ENCODE results near the gene NECAB2.

NECAB2 gene

DNA sequence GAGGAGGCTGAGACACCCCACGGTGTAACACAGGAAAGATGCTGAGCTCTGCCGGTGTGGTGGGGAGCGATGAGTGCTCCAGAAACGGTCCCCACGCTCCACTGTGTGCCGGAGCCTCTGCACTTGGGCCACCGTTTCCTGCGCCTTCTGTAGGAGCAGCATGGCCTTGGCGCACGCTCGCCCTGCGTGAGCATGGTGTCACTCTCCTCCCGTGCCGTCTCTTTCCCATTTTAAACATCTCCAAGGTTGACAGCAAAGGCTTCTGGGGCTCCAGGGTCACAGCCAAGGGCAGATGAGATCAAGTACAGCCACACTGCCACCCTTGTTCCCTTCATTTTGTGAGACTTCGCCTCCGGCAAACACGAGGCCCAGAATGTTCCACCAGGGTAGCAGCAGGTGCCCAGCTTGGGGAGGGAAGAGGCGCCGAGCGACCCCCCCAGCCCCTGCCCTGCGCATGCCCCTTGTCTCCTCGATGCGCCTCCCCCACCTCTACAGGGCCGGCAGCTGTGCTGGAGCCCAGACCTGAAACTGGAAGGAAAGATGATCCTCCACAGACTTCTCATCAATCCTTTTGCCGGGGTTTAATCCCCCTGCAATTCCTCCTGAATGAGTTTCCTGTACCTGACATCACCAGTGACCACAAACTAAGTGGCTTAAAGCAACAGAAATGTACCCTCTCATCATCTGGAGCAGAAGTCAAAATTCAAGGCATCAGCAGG is 34.9 kb upstream of the NECAB2 start:
- no peak for DNase-seq (ENCODE audit: low read depth)
- TF ChIP-seq, protein P1, sequence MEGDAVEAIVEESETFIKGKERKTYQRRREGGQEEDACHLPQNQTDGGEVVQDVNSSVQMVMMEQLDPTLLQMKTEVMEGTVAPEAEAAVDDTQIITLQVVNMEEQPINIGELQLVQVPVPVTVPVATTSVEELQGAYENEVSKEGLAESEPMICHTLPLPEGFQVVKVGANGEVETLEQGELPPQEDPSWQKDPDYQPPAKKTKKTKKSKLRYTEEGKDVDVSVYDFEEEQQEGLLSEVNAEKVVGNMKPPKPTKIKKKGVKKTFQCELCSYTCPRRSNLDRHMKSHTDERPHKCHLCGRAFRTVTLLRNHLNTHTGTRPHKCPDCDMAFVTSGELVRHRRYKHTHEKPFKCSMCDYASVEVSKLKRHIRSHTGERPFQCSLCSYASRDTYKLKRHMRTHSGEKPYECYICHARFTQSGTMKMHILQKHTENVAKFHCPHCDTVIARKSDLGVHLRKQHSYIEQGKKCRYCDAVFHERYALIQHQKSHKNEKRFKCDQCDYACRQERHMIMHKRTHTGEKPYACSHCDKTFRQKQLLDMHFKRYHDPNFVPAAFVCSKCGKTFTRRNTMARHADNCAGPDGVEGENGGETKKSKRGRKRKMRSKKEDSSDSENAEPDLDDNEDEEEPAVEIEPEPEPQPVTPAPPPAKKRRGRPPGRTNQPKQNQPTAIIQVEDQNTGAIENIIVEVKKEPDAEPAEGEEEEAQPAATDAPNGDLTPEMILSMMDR (IDR thresholded peaks at IDR 0.05; ENCODE audit: low read depth, low read length, missing control alignments): no peak
- no peak overlapping the region for H3K4me3 ChIP-seq (ENCODE audit: low read depth, low read length)

GRCh38 chr16:83933885-83934683 is 34.0 kb upstream of the NECAB2 start:
- no peak overlapping the region for H3K4me3 ChIP-seq (ENCODE audit: low read depth, low read length)
- TF ChIP-seq, protein P1 (IDR thresholded peaks at IDR 0.05; ENCODE audit: low read depth, low read length, missing control alignments): no peak
- DNase-seq (ENCODE audit: low read depth): no peak

GRCh38 chr16:83934684-83934977 is 33.4 kb upstream of the NECAB2 start:
- no peak overlapping the region for H3K4me3 ChIP-seq (ENCODE audit: low read depth, low read length)
- DNase-seq (ENCODE audit: low read depth): no peak
- TF ChIP-seq, protein P1 (IDR thresholded peaks at IDR 0.05; ENCODE audit: low read depth, low read length, missing control alignments): no peak

DNA sequence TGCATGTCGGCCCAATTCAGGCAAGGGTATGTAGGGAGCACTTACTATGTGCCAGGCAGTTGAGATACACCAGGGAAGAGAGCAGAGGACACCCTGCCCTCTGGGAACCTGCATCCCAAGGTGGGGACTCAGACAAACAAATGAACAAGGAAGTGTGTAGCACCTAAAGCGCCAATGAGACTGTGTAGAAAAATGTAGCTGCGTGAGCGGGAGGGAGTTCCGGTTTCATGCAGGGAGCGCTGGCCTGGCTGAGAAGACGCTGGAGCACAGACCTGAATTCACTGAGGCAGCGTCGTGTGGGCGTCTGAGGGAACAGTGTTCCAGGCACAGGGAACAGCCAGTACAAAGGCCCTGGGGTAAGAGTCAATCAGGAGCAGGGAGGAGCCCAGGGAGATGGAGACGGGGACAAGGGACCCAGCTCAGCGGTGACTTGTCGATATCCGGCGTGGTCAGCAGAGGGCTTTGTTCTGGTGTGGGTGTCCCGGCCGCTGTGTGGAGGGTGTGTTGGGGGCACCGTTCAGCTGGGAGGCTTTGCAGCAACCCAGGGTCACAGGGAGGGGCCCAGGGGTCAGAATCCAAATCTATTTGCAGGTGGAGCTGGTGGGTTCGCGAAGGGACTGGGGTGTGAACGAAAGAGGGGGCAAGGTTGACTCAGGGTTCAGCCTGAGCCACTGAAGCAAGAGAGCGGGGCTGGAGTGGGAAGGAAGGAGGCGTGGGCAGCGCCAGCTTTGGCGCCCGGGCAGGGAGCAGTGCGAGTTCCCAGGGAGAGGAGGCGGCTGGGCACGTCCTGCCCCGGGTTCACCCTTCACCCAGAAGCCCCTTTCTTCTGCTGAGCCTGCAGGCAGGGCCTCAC is 32.8 kb upstream of the NECAB2 start:
- TF ChIP-seq, protein P1 (IDR thresholded peaks at IDR 0.05; ENCODE audit: low read depth, low read length, missing control alignments): no peak
- H3K4me3 ChIP-seq (ENCODE audit: low read depth, low read length): no peak overlapping the region
- DNase-seq (ENCODE audit: low read depth): no peak

DNA sequence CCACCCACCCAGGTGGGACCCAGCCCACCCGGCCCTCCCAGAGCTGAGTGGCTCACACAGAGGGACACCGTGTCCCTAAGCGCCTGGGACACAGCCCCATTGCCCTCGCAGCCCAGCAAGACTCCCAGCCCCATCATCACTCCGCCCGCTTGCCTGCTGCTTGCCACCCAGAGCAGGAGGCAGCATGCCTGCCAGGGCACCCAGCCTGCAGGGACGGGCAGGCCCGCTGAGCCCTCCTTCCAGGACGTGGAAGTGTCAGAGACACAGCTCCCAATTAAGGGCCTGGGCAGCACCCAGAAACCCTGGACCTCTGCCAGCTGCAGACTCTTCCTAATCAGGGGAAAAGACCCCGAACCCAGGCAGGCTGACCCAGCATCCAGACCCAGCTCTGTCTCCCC is 32.2 kb upstream of the NECAB2 start:
- TF ChIP-seq, protein P1 (IDR thresholded peaks at IDR 0.05; ENCODE audit: low read depth, low read length, missing control alignments): no peak
- no peak overlapping the region for H3K4me3 ChIP-seq (ENCODE audit: low read depth, low read length)
- DNase-seq (ENCODE audit: low read depth): no peak

GRCh38 chr16:83936581-83937165 is 31.4 kb upstream of the NECAB2 start:
- no peak overlapping the region for H3K4me3 ChIP-seq (ENCODE audit: low read depth, low read length)
- no peak for DNase-seq (ENCODE audit: low read depth)

More at GRCh38 chr16:83936581-83937165, 31.4 kb upstream of the NECAB2 start:
- TF ChIP-seq, protein P1 (IDR thresholded peaks at IDR 0.05; ENCODE audit: low read depth, low read length, missing control alignments): no peak
